A673 (cell line): Measurements from ENCODE around the gene HMHB1.

Source experiments
- CTCF ChIP-seq: fragments of 300-800, 200-600 bp; sonication (generic); conservative IDR thresholded peaks from 2 replicates; pipeline ENCODE4 v1.5.1; 2017; ENCODE audit warnings: low read depth, mild to moderate bottlenecking, antibody characterized with exemption, low read length, moderate library complexity, mixed read lengths
- EZH2 ChIP-seq: fragments of 200-600 bp; sonication (generic); IDR thresholded peaks from 2 replicates; pipeline ENCODE4 v1.6.1; 2017; ENCODE audit warnings: borderline replicate concordance, low read depth, mild to moderate bottlenecking, mixed read lengths, antibody characterized with exemption, low read length; ENCODE audit not compliant: poor library complexity, severe bottlenecking

DNA sequence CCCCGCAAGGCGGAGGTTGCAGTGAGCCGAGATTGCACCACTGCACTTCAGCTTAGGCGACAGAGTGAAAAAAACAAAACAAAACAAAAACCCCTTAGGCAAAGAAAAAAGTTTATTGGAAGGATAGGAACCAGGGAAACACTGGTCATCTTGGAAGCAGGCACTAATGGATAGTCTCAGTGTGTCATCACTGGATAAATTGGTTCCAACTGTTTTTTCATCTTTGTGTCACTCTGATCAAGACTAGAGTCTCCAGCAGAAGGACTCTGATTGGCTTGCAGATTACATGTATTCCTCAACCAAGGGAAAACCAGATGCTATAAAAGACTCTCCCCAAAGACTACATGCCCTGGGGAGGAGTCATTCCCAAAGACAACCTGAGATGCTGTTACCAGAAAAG, 35.0 kb upstream of the HMHB1 start:
- TF ChIP-seq CTCF (no peak), EZH2 (no peak)
